ENCODE data around the gene CDH8. TPM values are rescaled to one million over a fixed set of nuclear protein-coding genes. Genes with fewer than 3 reads are reported as not detected.

Gene CDH8
- total RNA-seq, 1 experiment from 2014 or later, result not detected

DNA sequence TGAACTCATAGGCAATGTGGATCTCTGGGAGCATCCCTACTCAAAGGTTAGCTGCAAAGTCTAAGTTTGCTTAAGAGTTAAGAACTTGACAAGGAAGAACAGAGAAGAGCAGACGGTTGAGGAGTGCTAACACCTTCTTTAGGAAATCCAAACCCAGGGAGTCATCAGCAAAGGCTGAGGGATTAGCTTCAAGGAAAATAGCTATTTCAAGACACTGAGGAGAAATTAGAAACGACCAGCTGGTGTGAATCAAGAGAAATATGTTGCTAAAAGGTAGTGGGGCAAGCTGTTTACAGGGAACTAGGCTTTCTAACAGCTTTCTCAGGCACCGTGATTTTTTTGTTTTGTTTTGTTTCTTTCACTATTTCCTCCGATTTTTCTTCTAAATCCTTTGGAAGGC is 90.7 kb downstream of the CDH8 start:
- Mint-ChIP-seq H3K4me1 (ENCODE audit: low read depth, unreplicated experiment) (no peaks in the 10 kb centered on the region), H3K9me3 (ENCODE audit: low read depth, unreplicated experiment) (peaks cover 9% of the 10 kb centered on the region), H3K27me3 (ENCODE audit: unreplicated experiment) (no peaks in the 10 kb centered on the region), H3K27ac (ENCODE audit: unreplicated experiment) (no peak overlapping the region), H3K36me3 (ENCODE audit: insufficient read depth, unreplicated experiment) (no peaks in the 10 kb centered on the region), H3K4me3 (ENCODE audit: low read depth, unreplicated experiment) (no peak overlapping the region)
- no peak for DNase-seq
- TF ChIP-seq, protein P1, sequence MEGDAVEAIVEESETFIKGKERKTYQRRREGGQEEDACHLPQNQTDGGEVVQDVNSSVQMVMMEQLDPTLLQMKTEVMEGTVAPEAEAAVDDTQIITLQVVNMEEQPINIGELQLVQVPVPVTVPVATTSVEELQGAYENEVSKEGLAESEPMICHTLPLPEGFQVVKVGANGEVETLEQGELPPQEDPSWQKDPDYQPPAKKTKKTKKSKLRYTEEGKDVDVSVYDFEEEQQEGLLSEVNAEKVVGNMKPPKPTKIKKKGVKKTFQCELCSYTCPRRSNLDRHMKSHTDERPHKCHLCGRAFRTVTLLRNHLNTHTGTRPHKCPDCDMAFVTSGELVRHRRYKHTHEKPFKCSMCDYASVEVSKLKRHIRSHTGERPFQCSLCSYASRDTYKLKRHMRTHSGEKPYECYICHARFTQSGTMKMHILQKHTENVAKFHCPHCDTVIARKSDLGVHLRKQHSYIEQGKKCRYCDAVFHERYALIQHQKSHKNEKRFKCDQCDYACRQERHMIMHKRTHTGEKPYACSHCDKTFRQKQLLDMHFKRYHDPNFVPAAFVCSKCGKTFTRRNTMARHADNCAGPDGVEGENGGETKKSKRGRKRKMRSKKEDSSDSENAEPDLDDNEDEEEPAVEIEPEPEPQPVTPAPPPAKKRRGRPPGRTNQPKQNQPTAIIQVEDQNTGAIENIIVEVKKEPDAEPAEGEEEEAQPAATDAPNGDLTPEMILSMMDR (IDR thresholded peaks at IDR 0.05; ENCODE audit: unreplicated experiment), result no peak
- CTCF ChIA-PET, result no interaction called here
- intact Hi-C loops (cut with micrococcal nuclease; ENCODE audit: unreplicated experiment), result no loop called here
- no TSS peak for BruUV-seq (replicated peaks)

DNA sequence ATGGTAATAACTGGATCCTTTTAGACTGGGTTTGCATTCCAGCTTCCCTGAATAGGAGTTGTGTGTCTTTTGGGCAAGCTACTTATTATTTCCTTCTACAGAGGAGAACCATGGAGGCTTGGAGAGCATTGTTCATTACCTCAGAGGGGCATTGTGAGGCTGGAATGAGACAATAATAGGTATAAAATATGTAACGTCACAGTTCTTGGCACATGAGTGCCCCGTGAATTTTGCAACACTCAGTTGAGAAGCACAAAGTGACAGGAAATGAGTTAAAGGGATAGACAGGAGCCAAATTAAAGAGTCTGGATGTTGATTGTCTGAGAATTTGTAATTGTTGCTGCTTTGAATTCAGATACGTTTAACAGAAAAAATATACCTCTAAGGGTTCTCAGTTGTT is 92.2 kb downstream of the CDH8 start:
- intact Hi-C loops (cut with micrococcal nuclease; ENCODE audit: unreplicated experiment), result no loop called here

DNA sequence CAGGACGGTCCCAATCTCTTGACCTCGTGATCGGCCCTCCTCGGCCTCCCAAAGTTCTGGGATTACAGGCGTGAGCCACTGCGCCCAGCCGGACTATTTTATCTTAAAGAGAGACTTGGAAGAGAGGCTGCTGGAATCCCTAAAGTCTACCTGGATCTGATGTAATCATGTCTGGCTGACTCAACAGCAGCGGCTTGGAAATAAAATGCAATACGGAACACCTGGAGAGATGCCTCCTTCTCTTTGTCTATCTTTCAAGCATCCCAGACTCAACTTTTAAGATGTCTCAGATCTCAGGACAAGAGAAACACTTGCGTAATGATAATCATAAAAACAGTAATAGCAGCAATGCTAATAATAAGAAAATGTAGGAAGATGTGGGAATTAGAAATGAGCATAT is 95.6 kb downstream of the CDH8 start:
- peaks cover 9% of the 10 kb centered on the region for H3K9me3 Mint-ChIP-seq (ENCODE audit: low read depth, unreplicated experiment)
- H3K36me3 Mint-ChIP-seq (ENCODE audit: insufficient read depth, unreplicated experiment), result no peaks in the 10 kb centered on the region
- TF ChIP-seq, protein P1 (IDR thresholded peaks at IDR 0.05; ENCODE audit: unreplicated experiment), result no peak
- no peaks in the 10 kb centered on the region for H3K27me3 Mint-ChIP-seq (ENCODE audit: unreplicated experiment)
- CTCF ChIA-PET, result no interaction called here
- BruUV-seq (replicated peaks), result no TSS peak
- H3K4me3 Mint-ChIP-seq (ENCODE audit: low read depth, unreplicated experiment), result no peak overlapping the region
- no peak overlapping the region for H3K27ac Mint-ChIP-seq (ENCODE audit: unreplicated experiment)
- H3K4me1 Mint-ChIP-seq (ENCODE audit: low read depth, unreplicated experiment), result no peaks in the 10 kb centered on the region
- intact Hi-C loops (cut with micrococcal nuclease; ENCODE audit: unreplicated experiment), result no loop called here
- DNase-seq, result no peak

More for the DNA sequence above, 92.2 kb downstream of the CDH8 start:
- Mint-ChIP-seq H3K36me3 (ENCODE audit: insufficient read depth, unreplicated experiment) (no peaks in the 10 kb centered on the region), H3K9me3 (ENCODE audit: low read depth, unreplicated experiment) (peaks cover 9% of the 10 kb centered on the region), H3K27ac (ENCODE audit: unreplicated experiment) (no peak overlapping the region), H3K4me3 (ENCODE audit: low read depth, unreplicated experiment) (no peak overlapping the region), H3K27me3 (ENCODE audit: unreplicated experiment) (no peaks in the 10 kb centered on the region), H3K4me1 (ENCODE audit: low read depth, unreplicated experiment) (no peaks in the 10 kb centered on the region)
- CTCF ChIA-PET, result no interaction called here
- DNase-seq, result no peak
- TF ChIP-seq, protein P1 (IDR thresholded peaks at IDR 0.05; ENCODE audit: unreplicated experiment), result no peak
- no TSS peak for BruUV-seq (replicated peaks)

DNA sequence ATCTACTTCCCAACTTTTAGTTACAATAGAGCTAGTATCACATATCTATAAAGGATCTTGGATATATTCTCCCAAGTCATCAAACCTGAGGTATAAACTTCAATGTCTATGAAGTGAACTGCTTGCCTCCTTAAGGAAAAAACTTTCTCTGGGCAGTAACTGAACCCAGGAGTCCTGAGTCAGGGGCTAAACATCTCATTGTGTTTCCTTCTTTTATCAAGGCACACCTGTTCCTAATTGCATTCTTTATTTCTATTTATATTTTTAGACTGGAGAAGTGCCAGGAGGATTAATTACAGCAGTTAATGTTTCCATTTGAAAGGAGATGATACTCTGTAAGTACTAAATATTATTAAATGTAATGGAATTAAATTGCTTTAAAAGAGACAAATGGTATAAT is 98.6 kb downstream of the CDH8 start:
- no TSS peak for BruUV-seq (replicated peaks)
- Mint-ChIP-seq H3K4me1 (ENCODE audit: low read depth, unreplicated experiment) (no peaks in the 10 kb centered on the region), H3K4me3 (ENCODE audit: low read depth, unreplicated experiment) (no peak overlapping the region), H3K27me3 (ENCODE audit: unreplicated experiment) (no peaks in the 10 kb centered on the region), H3K9me3 (ENCODE audit: low read depth, unreplicated experiment) (peaks cover 6% of the 10 kb centered on the region), H3K36me3 (ENCODE audit: insufficient read depth, unreplicated experiment) (no peaks in the 10 kb centered on the region), H3K27ac (ENCODE audit: unreplicated experiment) (no peak overlapping the region)
- TF ChIP-seq, protein P1 (IDR thresholded peaks at IDR 0.05; ENCODE audit: unreplicated experiment), result no peak
- intact Hi-C loops (cut with micrococcal nuclease; ENCODE audit: unreplicated experiment), result no loop called here
- no peak for DNase-seq
- CTCF ChIA-PET, result no interaction called here

DNA sequence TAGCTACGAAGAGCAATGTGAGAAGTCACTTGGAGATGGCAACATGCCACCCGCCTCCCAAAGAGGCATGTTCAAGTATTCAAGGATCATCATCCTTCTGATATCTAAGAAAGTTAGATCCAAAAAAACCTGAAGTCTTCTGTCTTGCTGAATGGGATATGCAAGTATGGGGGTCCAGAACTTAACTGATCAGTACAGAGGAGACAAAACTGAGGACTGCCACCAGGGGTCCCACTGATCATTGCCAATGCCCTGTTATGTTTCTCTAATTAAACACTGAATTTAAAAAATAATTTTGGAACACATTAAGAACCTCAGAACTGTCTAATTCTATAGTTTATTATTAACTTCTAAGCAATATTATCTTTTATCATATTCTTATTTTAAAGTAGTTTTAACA is 99.7 kb downstream of the CDH8 start:
- no peaks in the 10 kb centered on the region for H3K36me3 Mint-ChIP-seq (ENCODE audit: insufficient read depth, unreplicated experiment)
- DNase-seq, result no peak
- intact Hi-C loops (cut with micrococcal nuclease; ENCODE audit: unreplicated experiment), result no loop called here
- no peaks in the 10 kb centered on the region for H3K27me3 Mint-ChIP-seq (ENCODE audit: unreplicated experiment)
- no peak overlapping the region for H3K27ac Mint-ChIP-seq (ENCODE audit: unreplicated experiment)
- H3K4me3 Mint-ChIP-seq (ENCODE audit: low read depth, unreplicated experiment), result no peak overlapping the region
- H3K4me1 Mint-ChIP-seq (ENCODE audit: low read depth, unreplicated experiment), result no peaks in the 10 kb centered on the region
- no peaks in the 10 kb centered on the region for H3K9me3 Mint-ChIP-seq (ENCODE audit: low read depth, unreplicated experiment)
- BruUV-seq (replicated peaks), result no TSS peak
- CTCF ChIA-PET, result no interaction called here
- TF ChIP-seq, protein P1 (IDR thresholded peaks at IDR 0.05; ENCODE audit: unreplicated experiment), result no peak

Data from Calu3 (cell line).